ENCODE measurements around the gene CLCNKA.

DNA sequence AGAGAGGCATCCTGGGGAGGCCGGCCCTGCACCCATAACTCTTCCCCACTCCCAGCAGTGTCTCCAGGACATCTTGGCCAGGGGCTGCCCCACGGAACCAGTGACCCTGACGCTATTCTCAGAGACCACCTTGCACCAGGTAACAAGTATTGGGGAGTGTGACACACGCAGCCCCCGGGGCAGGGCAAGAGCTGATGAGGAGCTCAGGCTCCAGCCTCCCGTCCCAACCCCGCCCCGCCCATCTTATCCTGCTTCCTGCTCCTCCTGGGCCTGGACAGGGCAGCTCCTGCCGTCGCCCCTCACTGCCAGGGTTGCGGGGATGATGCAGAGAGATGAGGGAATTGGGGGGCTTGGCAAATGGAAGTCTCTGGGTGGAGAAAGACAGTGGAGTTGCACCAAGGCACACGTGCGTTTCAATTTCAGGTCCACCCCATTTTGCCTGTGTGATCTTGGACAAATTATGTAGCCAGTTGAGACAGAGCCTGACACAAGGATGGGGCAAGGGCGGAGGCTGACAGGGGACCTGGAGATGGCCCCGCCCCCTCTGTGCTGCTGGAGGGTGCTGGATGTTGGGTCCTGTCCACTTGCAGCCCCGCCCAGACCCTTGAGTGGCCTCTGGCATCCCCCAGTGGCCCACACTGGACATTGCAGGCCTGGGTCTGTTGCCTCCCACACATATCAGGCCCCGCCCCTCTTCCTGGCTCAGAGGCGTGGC, 10.7 kb downstream of the CLCNKA start:
- TF ChIP-seq, protein P1, sequence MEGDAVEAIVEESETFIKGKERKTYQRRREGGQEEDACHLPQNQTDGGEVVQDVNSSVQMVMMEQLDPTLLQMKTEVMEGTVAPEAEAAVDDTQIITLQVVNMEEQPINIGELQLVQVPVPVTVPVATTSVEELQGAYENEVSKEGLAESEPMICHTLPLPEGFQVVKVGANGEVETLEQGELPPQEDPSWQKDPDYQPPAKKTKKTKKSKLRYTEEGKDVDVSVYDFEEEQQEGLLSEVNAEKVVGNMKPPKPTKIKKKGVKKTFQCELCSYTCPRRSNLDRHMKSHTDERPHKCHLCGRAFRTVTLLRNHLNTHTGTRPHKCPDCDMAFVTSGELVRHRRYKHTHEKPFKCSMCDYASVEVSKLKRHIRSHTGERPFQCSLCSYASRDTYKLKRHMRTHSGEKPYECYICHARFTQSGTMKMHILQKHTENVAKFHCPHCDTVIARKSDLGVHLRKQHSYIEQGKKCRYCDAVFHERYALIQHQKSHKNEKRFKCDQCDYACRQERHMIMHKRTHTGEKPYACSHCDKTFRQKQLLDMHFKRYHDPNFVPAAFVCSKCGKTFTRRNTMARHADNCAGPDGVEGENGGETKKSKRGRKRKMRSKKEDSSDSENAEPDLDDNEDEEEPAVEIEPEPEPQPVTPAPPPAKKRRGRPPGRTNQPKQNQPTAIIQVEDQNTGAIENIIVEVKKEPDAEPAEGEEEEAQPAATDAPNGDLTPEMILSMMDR (IDR thresholded peaks at IDR 0.05 in 2 of 3, conservative IDR thresholded peaks at IDR 0.05 in 1 of 3; ENCODE audit: borderline replicate concordance in 1 of 3, insufficient read depth in 1 of 3, low read depth in 2 of 3, low read length in 2 of 3), result peak; percentile 83 to 94 (median 92)
- TF ChIP-seq, protein P2, sequence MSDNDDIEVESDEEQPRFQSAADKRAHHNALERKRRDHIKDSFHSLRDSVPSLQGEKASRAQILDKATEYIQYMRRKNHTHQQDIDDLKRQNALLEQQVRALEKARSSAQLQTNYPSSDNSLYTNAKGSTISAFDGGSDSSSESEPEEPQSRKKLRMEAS (IDR thresholded peaks at IDR 0.05), result no peak
